HEK293 (cell line): ENCODE measurements around the gene SELENOW.

Experiments
- HOXA7 ChIP-seq: sonication (generic); formaldehyde crosslinking; IDR thresholded peaks from 2 replicates; pipeline ENCODE4 v1.8.1; 2022; ENCODE audit warnings: missing genetic modification reagents, borderline replicate concordance
- HOXD13 ChIP-seq: sonication (generic); formaldehyde crosslinking; IDR thresholded peaks from 2 replicates; pipeline ENCODE4 v1.8.0; 2022; ENCODE audit warnings: missing genetic modification reagents, borderline replicate concordance
- IKZF3 ChIP-seq: fragments of 450-650 bp; IDR thresholded peaks from 2 replicates; pipeline ENCODE4 v1.5.0; 2018; ENCODE audit warnings: missing biosample characterization, mild to moderate bottlenecking, missing genetic modification characterization, moderate library complexity
- INSM2 ChIP-seq: fragments of 450-650 bp; formaldehyde crosslinking; IDR thresholded peaks from 2 replicates; pipeline ENCODE4 v1.5.1; 2016; ENCODE audit warnings: missing biosample characterization, missing genetic modification characterization
- KLF16 ChIP-seq: fragments of 450-650 bp; formaldehyde crosslinking; IDR thresholded peaks from 2 replicates; pipeline ENCODE4 v1.5.1; 2017; ENCODE audit warnings: missing biosample characterization, missing genetic modification characterization
- REST ChIP-seq: fragments of 450-650 bp; formaldehyde crosslinking; IDR thresholded peaks from 2 replicates; pipeline ENCODE4 v1.5.1; 2016; ENCODE audit warnings: missing biosample characterization, missing genetic modification characterization
- SCRT2 ChIP-seq: fragments of 450-650 bp; formaldehyde crosslinking; IDR thresholded peaks from 2 replicates; pipeline ENCODE4 v1.5.1; 2016; ENCODE audit warnings: missing biosample characterization, missing genetic modification characterization
- WT1 ChIP-seq: fragments of 450-650 bp; formaldehyde crosslinking; IDR thresholded peaks from 2 replicates; pipeline ENCODE4 v1.5.1; 2016; ENCODE audit warnings: missing biosample characterization, missing genetic modification characterization
- ZBTB7A ChIP-seq: fragments of 450-650 bp; formaldehyde crosslinking; IDR thresholded peaks from 2 replicates; pipeline ENCODE4 v1.5.1; 2016; ENCODE audit warnings: low read depth, missing biosample characterization, missing genetic modification characterization
- ZBTB8A ChIP-seq: fragments of 450-650 bp; formaldehyde crosslinking; IDR thresholded peaks from 2 replicates; pipeline ENCODE4 v1.5.1; 2016; ENCODE audit warnings: missing biosample characterization, missing genetic modification characterization
- ZFP3 ChIP-seq: fragments of 450-650 bp; formaldehyde crosslinking; IDR thresholded peaks from 2 replicates; pipeline ENCODE4 v1.5.1; 2016; ENCODE audit warnings: low read depth, missing biosample characterization, missing genetic modification characterization
- ZNF121 ChIP-seq: fragments of 450-650 bp; formaldehyde crosslinking; IDR thresholded peaks from 2 replicates; pipeline ENCODE4 v1.5.1; 2016; ENCODE audit warnings: missing biosample characterization, missing genetic modification characterization
- ZNF184 ChIP-seq: fragments of 450-650 bp; IDR thresholded peaks from 2 replicates; pipeline ENCODE4 v1.5.1; 2018; ENCODE audit warnings: missing biosample characterization, mild to moderate bottlenecking, missing genetic modification characterization
- ZNF426 ChIP-seq: fragments of 450-650 bp; formaldehyde crosslinking; IDR thresholded peaks from 2 replicates; pipeline ENCODE4 v1.5.1; 2017; ENCODE audit warnings: missing biosample characterization, missing genetic modification characterization, mild to moderate bottlenecking, inconsistent platforms, moderate library complexity
- ZNF48 ChIP-seq: fragments of 450-650 bp; formaldehyde crosslinking; IDR thresholded peaks from 2 replicates; pipeline ENCODE4 v1.5.1; 2016; ENCODE audit warnings: missing biosample characterization, missing genetic modification characterization
- ZNF518A ChIP-seq: fragments of 450-650 bp; formaldehyde crosslinking; conservative IDR thresholded peaks from 2 replicates; pipeline ENCODE4 v1.5.1; 2016; ENCODE audit warnings: low read depth, missing biosample characterization, missing genetic modification characterization
- ZNF560 ChIP-seq: fragments of 450-650 bp; formaldehyde crosslinking; IDR thresholded peaks from 2 replicates; pipeline ENCODE4 v1.5.1; 2017; ENCODE audit warnings: missing biosample characterization, missing genetic modification characterization, borderline replicate concordance
- ZNF596 ChIP-seq: fragments of 450-650 bp; IDR thresholded peaks from 2 replicates; pipeline ENCODE4 v1.5.0; 2018; ENCODE audit warnings: missing biosample characterization, mild to moderate bottlenecking, missing genetic modification characterization, moderate library complexity
- ZNF664 ChIP-seq: fragments of 450-650 bp; formaldehyde crosslinking; IDR thresholded peaks from 2 replicates; pipeline ENCODE4 v1.5.1; 2016; ENCODE audit warnings: missing biosample characterization, missing genetic modification characterization
- ZNF776 ChIP-seq: fragments of 450-650 bp; formaldehyde crosslinking; IDR thresholded peaks from 2 replicates; pipeline ENCODE4 v1.5.0; 2017; ENCODE audit warnings: missing biosample characterization, missing genetic modification characterization, borderline replicate concordance
- ZNF791 ChIP-seq: fragments of 450-650 bp; formaldehyde crosslinking; IDR thresholded peaks from 2 replicates; pipeline ENCODE4 v1.5.1; 2016; ENCODE audit warnings: missing biosample characterization, missing genetic modification characterization
- ZNF792 ChIP-seq: fragments of 450-650 bp; formaldehyde crosslinking; IDR thresholded peaks from 2 replicates; pipeline ENCODE4 v1.5.1; 2016; ENCODE audit warnings: missing biosample characterization, missing genetic modification characterization
- ZNF837 ChIP-seq: fragments of 450-650 bp; formaldehyde crosslinking; IDR thresholded peaks from 2 replicates; pipeline ENCODE4 v1.5.1; 2016; ENCODE audit warnings: missing biosample characterization, missing genetic modification characterization
- TF ChIP-seq, protein P1 (sequence below): fragments of 450-650 bp; formaldehyde crosslinking; optimal IDR thresholded peaks from 2 replicates; pipeline ENCODE3; 2016; ENCODE audit warnings: missing biosample characterization, mild to moderate bottlenecking, missing genetic modification characterization
- TF ChIP-seq, protein P2 (sequence below): fragments of 450-650 bp; formaldehyde crosslinking; IDR thresholded peaks from 2 replicates; pipeline ENCODE4 v1.5.1; 2016; ENCODE audit warnings: missing biosample characterization, missing genetic modification characterization, borderline replicate concordance

SELENOW gene

DNA sequence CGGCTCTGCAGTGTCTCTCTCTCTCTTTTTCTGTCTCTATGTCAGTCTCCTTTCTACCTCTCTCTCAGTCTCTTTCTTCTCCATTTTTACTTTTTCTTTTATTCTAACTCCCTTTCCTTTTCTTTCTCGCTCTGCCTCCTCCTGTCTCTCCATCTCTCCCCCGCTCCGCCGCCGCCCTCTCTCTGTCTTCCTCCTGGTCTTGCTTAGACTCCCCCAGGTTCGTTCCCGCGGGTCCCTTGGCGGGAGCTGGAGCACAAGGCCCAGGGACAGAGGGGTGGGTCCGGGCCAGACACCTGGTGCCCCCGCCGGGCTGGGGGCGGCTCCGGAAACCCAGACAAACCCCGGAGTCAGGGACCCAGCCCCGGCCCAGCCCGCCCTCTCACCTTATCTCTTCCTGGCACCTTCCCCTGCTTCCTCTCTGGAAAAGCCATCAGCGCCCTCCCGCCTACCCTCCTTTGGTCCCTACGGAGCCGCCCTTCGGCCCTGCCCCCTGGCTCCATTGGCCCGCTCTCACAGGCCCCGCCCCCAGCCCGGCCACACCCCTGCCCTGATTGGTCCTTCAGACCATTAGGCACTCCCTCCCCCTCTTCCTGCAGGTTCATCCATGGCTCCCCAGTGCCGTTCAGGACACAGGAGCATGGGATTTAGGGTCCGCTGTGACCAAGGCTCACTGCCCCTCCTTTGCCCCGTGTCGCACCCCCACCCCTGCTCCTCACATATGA lies 48.5 kb upstream of the SELENOW start (continued):
- TF ChIP-seq ZNF792 (tag by site-specific recombination) (no peak), ZBTB7A (tag by site-specific recombination) (no peak), ZNF596 (peak; percentile 40; the same call in 1 of the 2 replicates), ZNF791 (tag by site-specific recombination) (no peak), ZNF518A (tag by site-specific recombination) (no peak), REST (tag by site-specific recombination) (no peak), INSM2 (tag by site-specific recombination) (no peak), ZNF776 (no peak), HOXD13 (no peak), IKZF3 (tag by site-specific recombination) (peak; percentile 80), ZFP3 (tag by site-specific recombination) (no peak), SCRT2 (tag by site-specific recombination) (no peak), ZBTB8A (tag by site-specific recombination) (no peak), ZNF664 (tag by site-specific recombination) (no peak), ZNF48 (tag by site-specific recombination) (no peak), ZNF560 (no peak), WT1 (tag by site-specific recombination) (no peak), ZNF184 (no peak), ZNF121 (tag by site-specific recombination) (no peak), KLF16 (tag by site-specific recombination) (no peak; the same call in 1 of the 2 replicates), ZNF426 (no peak), HOXA7 (CRISPR knock-in tag) (no peak), ZNF837 (0 out of 2 replicates have a peak, but pooled peaks have one; percentile 21)
- TF ChIP-seq, protein P1, sequence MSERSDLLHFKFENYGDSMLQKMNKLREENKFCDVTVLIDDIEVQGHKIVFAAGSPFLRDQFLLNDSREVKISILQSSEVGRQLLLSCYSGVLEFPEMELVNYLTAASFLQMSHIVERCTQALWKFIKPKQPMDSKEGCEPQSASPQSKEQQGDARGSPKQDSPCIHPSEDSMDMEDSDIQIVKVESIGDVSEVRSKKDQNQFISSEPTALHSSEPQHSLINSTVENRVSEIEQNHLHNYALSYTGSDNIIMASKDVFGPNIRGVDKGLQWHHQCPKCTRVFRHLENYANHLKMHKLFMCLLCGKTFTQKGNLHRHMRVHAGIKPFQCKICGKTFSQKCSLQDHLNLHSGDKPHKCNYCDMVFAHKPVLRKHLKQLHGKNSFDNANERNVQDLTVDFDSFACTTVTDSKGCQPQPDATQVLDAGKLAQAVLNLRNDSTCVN (tag by site-specific recombination): peak; percentile 15
- TF ChIP-seq, protein P2, sequence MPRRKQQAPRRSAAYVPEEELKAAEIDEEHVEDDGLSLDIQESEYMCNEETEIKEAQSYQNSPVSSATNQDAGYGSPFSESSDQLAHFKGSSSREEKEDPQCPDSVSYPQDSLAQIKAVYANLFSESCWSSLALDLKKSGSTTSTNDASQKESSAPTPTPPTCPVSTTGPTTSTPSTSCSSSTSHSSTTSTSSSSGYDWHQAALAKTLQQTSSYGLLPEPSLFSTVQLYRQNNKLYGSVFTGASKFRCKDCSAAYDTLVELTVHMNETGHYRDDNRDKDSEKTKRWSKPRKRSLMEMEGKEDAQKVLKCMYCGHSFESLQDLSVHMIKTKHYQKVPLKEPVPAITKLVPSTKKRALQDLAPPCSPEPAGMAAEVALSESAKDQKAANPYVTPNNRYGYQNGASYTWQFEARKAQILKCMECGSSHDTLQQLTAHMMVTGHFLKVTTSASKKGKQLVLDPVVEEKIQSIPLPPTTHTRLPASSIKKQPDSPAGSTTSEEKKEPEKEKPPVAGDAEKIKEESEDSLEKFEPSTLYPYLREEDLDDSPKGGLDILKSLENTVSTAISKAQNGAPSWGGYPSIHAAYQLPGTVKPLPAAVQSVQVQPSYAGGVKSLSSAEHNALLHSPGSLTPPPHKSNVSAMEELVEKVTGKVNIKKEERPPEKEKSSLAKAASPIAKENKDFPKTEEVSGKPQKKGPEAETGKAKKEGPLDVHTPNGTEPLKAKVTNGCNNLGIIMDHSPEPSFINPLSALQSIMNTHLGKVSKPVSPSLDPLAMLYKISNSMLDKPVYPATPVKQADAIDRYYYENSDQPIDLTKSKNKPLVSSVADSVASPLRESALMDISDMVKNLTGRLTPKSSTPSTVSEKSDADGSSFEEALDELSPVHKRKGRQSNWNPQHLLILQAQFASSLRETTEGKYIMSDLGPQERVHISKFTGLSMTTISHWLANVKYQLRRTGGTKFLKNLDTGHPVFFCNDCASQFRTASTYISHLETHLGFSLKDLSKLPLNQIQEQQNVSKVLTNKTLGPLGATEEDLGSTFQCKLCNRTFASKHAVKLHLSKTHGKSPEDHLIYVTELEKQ (tag by site-specific recombination): 0 out of 2 replicates have a peak, but pooled peaks have one; percentile 3
